Neuronal stem cell (in vitro differentiated cells): Measurements from ENCODE around the gene GDPD5.

Experiments
- DNase-seq: peaks from one replicate; pipeline ENCODE4 v3.0.0-alpha.2; 2013; ENCODE audit warnings: low spot score
- H2AFZ ChIP-seq: one replicate; pipeline ENCODE4 v1.6.1; 2013; ENCODE audit warnings: mild to moderate bottlenecking, low read length, inconsistent platforms
- H2AK5ac ChIP-seq: 2 replicates; pipeline ENCODE4 v1.6.1; 2013; ENCODE audit warnings: low read depth, mild to moderate bottlenecking, inconsistent platforms, low read length, moderate library complexity, mixed read lengths
- H2BK120ac ChIP-seq: 2 replicates; pipeline ENCODE4 v1.6.1; 2013; ENCODE audit warnings: low read depth, mild to moderate bottlenecking, inconsistent platforms, low read length, moderate library complexity, mixed read lengths
- H2BK12ac ChIP-seq: one replicate; pipeline ENCODE4 v1.6.1; 2013; ENCODE audit warnings: low read length, inconsistent platforms
- H2BK15ac ChIP-seq: 2 replicates; pipeline ENCODE4 v1.6.1; 2013; ENCODE audit warnings: mild to moderate bottlenecking, low read length, inconsistent platforms, mixed read lengths
- H2BK5ac ChIP-seq: one replicate; pipeline ENCODE4 v1.6.1; 2013; ENCODE audit warnings: inconsistent platforms, mild to moderate bottlenecking, low read length, moderate library complexity
- H3K14ac ChIP-seq: one replicate; pipeline ENCODE4 v1.6.1; 2013; ENCODE audit warnings: low read length, inconsistent platforms
- H3K18ac ChIP-seq: 2 replicates; pipeline ENCODE4 v1.6.1; 2013; ENCODE audit warnings: low read length, inconsistent platforms
- H3K23ac ChIP-seq: 2 replicates; pipeline ENCODE4 v1.6.1; 2013; ENCODE audit warnings: low read depth, mild to moderate bottlenecking, mixed read lengths, low read length, inconsistent platforms; ENCODE audit not compliant: poor library complexity
- H3K27ac ChIP-seq: replicated peaks from 3 replicates; pipeline ENCODE4 v1.5.1; 2013; ENCODE audit warnings: low read length, inconsistent platforms
- H3K27me3 ChIP-seq, 3 experiments: 2 replicates each; pipeline ENCODE4 v1.6.1; 2013; ENCODE audit warnings: low read length in 3 of 3, mild to moderate bottlenecking in 2 of 3, inconsistent platforms in 1 of 3, low read depth in 1 of 3, mixed read lengths in 1 of 3, moderate library complexity in 1 of 3; ENCODE audit not compliant: control insufficient read depth in 3 of 3, insufficient read depth in 3 of 3
- H3K36me3 ChIP-seq, 2 donors: replicated peaks in 1 of 2; 2 replicates each; pipeline ENCODE4 v1.6.1; 2013; ENCODE audit warnings: low read length in 2 of 2; ENCODE audit not compliant: control insufficient read depth in 2 of 2, insufficient read depth in 2 of 2
- H3K4ac ChIP-seq: 2 replicates; pipeline ENCODE4 v1.6.1; 2013; ENCODE audit warnings: inconsistent platforms, mild to moderate bottlenecking, low read length, moderate library complexity
- H3K4me1 ChIP-seq, 2 donors: 1 replicate in 1 of 2; 2 replicates in 1 of 2; pipeline ENCODE4 v1.6.1; 2013; ENCODE audit warnings: low read length in 2 of 2, low read depth in 1 of 2; ENCODE audit not compliant: control insufficient read depth in 2 of 2, insufficient read depth in 1 of 2
- H3K4me2 ChIP-seq: one replicate; pipeline ENCODE4 v1.6.1; 2013; ENCODE audit warnings: mild to moderate bottlenecking, low read length, inconsistent platforms; ENCODE audit not compliant: insufficient read depth, poor library complexity, severe bottlenecking
- H3K4me3 ChIP-seq, 2 donors: 2 replicates each; pipeline ENCODE4 v1.5.1; 2013; ENCODE audit warnings: low read length in 2 of 2, mild to moderate bottlenecking in 2 of 2, inconsistent platforms in 1 of 2, moderate library complexity in 1 of 2
- H3K79me1 ChIP-seq: one replicate; pipeline ENCODE4 v1.6.1; 2013; ENCODE audit warnings: low read depth, mild to moderate bottlenecking, inconsistent platforms, low read length, moderate library complexity
- H3K9ac ChIP-seq: one replicate; pipeline ENCODE4 v1.6.1; 2013; ENCODE audit warnings: mild to moderate bottlenecking, low read depth, low read length, inconsistent platforms; ENCODE audit not compliant: poor library complexity
- H3K9me3 ChIP-seq, 2 donors: replicated peaks in 1 of 2; 2 replicates each; pipeline versions ENCODE3 to v1.6.1; 2013; ENCODE audit warnings: low read length in 2 of 2, mild to moderate bottlenecking in 2 of 2, inconsistent platforms in 1 of 2, low read depth in 1 of 2, mixed read lengths in 1 of 2, moderate library complexity in 1 of 2; ENCODE audit not compliant: control insufficient read depth in 2 of 2, insufficient read depth in 1 of 2
- H4K8ac ChIP-seq: one replicate; pipeline ENCODE4 v1.6.1; 2013; ENCODE audit warnings: low read depth, mild to moderate bottlenecking, inconsistent platforms, low read length, moderate library complexity
- H4K91ac ChIP-seq: one replicate; pipeline ENCODE4 v1.6.1; 2013; ENCODE audit warnings: low read length, low read depth, mild to moderate bottlenecking, inconsistent platforms; ENCODE audit not compliant: poor library complexity
- WGBS, 2 donors: extraction: QIAGEN DNeasy Blood & Tissue Kit; methylation state at CpG; one replicate each; pipeline ENCODE4 v1.1.7; 2013; ENCODE audit warnings: missing lambda C conversion rate in 2 of 2, mixed read lengths in 1 of 2; ENCODE audit not compliant: insufficient read length in 2 of 2, insufficient replicate concordance in 1 of 2; ENCODE audit errors: extremely low coverage in 2 of 2; 5-methylcytosine and 5-hydroxymethylcytosine counted together

Gene GDPD5

DNA sequence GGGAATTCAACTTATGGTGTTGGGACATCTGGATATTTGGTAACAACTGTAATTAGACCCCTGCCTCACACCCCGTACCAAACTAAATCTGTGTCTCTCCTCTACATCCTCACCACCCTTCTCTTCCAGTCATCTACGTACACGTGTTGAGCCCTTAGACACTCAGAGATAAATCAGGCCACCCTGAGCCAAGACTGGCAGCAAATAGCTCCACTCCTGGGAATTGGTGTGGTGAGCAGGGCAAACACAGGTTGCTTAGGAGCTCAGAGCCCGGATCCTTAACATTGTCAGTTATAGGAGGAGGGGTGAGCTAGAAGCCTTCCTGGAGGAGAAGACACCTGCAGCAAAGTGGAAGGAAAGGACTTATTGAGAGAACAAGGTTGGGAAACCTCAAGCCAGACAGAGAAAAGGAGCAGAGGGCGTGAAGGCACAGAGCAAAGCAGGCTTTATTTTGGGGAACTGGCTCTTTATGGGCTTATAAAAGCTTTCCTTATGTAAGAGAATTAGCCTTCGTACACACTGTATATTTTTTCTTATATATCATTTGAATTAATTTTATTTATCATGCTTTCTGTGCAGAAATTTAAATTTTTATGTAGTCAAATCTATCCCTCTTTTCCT lies 55.8 kb downstream of the GDPD5 start:
- Histone ChIP-seq H4K91ac (no peak overlapping the region), H2BK120ac (no peak overlapping the region), H2BK15ac (no peak overlapping the region), H3K4me2 (no peak overlapping the region), H2AK5ac (no peak overlapping the region), H3K4ac (no peak overlapping the region), H4K8ac (no peak overlapping the region), H3K14ac (no peak overlapping the region), H3K9me3 (no peaks in the 10 kb centered on the region), H3K9ac (no peak overlapping the region), H3K4me3 (no peak overlapping the region), H3K23ac (no peak overlapping the region), H2BK12ac (no peak overlapping the region), H3K18ac (no peak overlapping the region), H3K27me3 (peaks cover 0 to 23% (median 0%) of the 10 kb centered on the region in 3 experiments), H3K27ac (no peak overlapping the region), H2AFZ (no peak overlapping the region), H3K36me3 (no peaks in the 10 kb centered on the region), H3K79me1 (no peaks in the 10 kb centered on the region), H3K4me1 (peaks cover 19 to 44% of the 10 kb centered on the region in 2 donors), H2BK5ac (no peak overlapping the region)
- no peak for DNase-seq
- WGBS, 2 donors, result no CpG with 5 or more reads among the region's 6 CpGs

DNA sequence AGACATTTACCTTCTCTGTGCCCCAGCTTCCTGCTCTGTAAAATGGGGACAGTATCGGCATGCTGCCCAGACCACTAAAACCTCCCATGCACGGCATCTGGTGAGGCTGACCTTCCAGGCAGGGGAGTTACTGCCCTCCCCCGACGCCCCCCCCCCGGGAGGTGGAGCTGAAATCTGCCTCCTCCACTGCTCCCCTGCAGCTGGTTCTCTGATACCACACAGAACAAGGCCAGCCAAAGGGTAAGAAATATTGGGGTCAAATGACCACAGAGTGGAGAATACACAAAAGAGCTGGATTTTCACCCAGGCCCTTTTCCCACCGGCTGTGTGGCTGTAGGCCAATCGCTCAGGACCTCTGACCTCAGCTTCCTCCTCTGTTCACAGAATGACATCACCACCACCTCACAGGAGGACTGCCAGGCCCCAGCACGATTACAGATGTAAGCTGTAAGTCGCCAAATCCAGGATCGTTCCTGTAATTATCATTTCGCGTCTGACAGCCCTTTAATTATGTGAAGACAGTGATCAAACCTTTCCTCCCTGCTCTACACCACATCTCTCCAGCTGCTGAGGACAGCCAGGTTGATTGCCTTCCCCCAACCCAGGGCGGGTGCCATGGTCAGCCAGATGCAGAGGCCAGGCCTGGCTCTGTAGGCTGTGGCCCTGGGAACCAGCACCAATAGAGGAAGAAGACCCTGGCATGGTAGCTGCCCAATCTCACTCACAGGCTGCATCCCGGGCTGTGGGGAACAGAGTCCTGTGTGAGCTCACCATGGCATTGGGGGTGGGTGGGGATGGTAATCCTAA lies 57.0 kb downstream of the GDPD5 start:
- Histone ChIP-seq H2BK120ac (no peak overlapping the region), H2BK5ac (peak overlapping the region; percentile 33), H3K4me1 (peaks cover 19 to 41% of the 10 kb centered on the region in 2 donors), H3K79me1 (no peaks in the 10 kb centered on the region), H3K23ac (no peak overlapping the region), H2BK12ac (peak overlapping the region; percentile 46), H4K91ac (no peak overlapping the region), H3K9ac (no peak overlapping the region), H3K18ac (peak overlapping the region; percentile 51), H3K27me3 (peaks cover 0 to 27% (median 0%) of the 10 kb centered on the region in 3 experiments), H3K4me2 (no peak overlapping the region), H2BK15ac (no peak overlapping the region), H3K27ac (no peak overlapping the region), H3K4me3 (no peak overlapping the region), H2AFZ (no peak overlapping the region), H4K8ac (no peak overlapping the region), H2AK5ac (peak overlapping the region; percentile 66), H3K36me3 (no peaks in the 10 kb centered on the region), H3K9me3 (no peaks in the 10 kb centered on the region), H3K4ac (no peak overlapping the region), H3K14ac (no peak overlapping the region)
- DNase-seq, result no peak
- WGBS, 2 donors, result no CpG with 5 or more reads among the region's 14 CpGs

DNA sequence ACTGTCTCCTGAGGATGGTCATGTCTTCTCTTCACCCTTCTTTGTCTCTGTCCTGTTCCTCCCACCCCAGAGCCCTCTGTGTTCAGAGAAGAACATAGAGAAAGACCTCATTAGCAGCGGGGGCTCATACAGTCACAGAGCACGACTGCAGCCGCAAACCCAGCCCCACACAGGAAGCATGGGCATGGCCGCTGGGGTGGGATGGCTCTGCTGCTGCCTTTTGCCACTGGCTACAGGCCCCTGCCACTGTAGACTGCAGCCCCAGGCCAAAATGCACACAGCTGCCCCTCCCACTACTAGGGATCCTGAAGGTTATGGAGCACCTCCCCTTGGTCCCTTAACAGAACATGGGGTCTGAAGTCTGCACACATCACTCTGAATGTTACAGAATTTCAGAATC lies 57.9 kb downstream of the GDPD5 start:
- H2BK120ac ChIP-seq, result no peak overlapping the region
- no peak overlapping the region for H2BK5ac ChIP-seq
- no peak overlapping the region for H3K9ac ChIP-seq
- H2BK12ac ChIP-seq, result no peak overlapping the region
- H2BK15ac ChIP-seq, result no peak overlapping the region
- no peak for DNase-seq
- no peak overlapping the region for H3K4me3 ChIP-seq
- H3K14ac ChIP-seq, result no peak overlapping the region
- H3K23ac ChIP-seq, result no peak overlapping the region
- no peak overlapping the region for H3K4me2 ChIP-seq
- H3K4ac ChIP-seq, result no peak overlapping the region
- H3K18ac ChIP-seq, result peak overlapping the region; percentile 20
- H4K8ac ChIP-seq, result no peak overlapping the region
- no peak overlapping the region for H4K91ac ChIP-seq
- H2AFZ ChIP-seq, result peak overlapping the region; percentile 17
- peaks cover 19 to 44% of the 10 kb centered on the region in 2 donors for H3K4me1 ChIP-seq
- no peaks in the 10 kb centered on the region for H3K36me3 ChIP-seq
- H3K79me1 ChIP-seq, result no peaks in the 10 kb centered on the region
- no peaks in the 10 kb centered on the region for H3K9me3 ChIP-seq
- H3K27ac ChIP-seq, result no peak overlapping the region
- H2AK5ac ChIP-seq, result no peak overlapping the region
- H3K27me3 ChIP-seq, result peaks cover 0 to 24% (median 0%) of the 10 kb centered on the region in 3 experiments
- WGBS, 2 donors, result no CpG with 5 or more reads among the region's 4 CpGs

DNA sequence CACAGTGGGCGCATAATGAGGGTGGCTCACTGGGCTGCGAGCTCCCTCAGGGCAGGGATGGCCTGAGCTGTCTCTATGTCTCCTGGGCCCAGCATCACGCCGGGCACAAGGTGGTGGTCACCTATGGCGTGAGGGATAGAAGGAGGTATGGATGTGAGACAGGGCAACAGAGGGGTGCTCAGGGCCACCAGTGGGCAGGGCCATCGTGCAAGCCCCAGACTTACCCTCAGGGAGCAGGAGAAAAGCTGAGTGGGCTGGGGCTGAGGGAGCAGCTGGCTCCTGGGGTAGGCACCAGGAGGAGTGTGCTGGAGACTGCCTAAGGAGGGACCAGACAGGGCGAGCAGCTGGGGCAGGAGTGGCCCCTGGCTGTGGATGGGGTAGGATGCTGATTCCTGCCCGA lies 58.4 kb downstream of the GDPD5 start:
- Histone ChIP-seq H2BK12ac (no peak overlapping the region), H3K27me3 (peaks cover 0 to 24% (median 0%) of the 10 kb centered on the region in 3 experiments), H3K4me1 (peaks cover 19 to 50% of the 10 kb centered on the region in 2 donors), H2BK120ac (no peak overlapping the region), H2AK5ac (peak overlapping the region; percentile 61), H4K91ac (no peak overlapping the region), H3K27ac (no peak overlapping the region), H3K4me2 (no peak overlapping the region), H2AFZ (no peak overlapping the region), H3K36me3 (no peaks in the 10 kb centered on the region), H2BK15ac (peak overlapping the region; percentile 81), H2BK5ac (no peak overlapping the region), H4K8ac (peak overlapping the region; percentile 44), H3K9me3 (no peaks in the 10 kb centered on the region), H3K14ac (no peak overlapping the region), H3K9ac (peak overlapping the region; percentile 72), H3K4me3 (no peak overlapping the region), H3K4ac (no peak overlapping the region), H3K18ac (peak overlapping the region; percentile 51), H3K23ac (no peak overlapping the region), H3K79me1 (no peaks in the 10 kb centered on the region)
- no peak for DNase-seq
- WGBS, 2 donors, result no CpG with 5 or more reads among the region's 8 CpGs
